GM23338 (cell line): ENCODE results near the gene RHNO1. TPM values are rescaled to one million over a fixed set of nuclear protein-coding genes. Genes with fewer than 3 reads are reported as not detected.
"Not testable (repeated sequence)": the region's sequence is repeated elsewhere in the genome, so short reads cannot be mapped to it uniquely, and the experiment has no call there.

Experiments used
- ATAC-seq: fragments of 200-7000 bp; cut with Tn5 transposase; 3 replicates; pipeline ENCODE4 v1.9.1; 2020
- DNase-seq: peaks from one replicate; pipeline ENCODE4 v3.0.0-alpha.2; 2015; ENCODE audit warnings: low spot score
- H2AFZ ChIP-seq: fragments of 200-600 bp; sonication (generic); 2 replicates; pipeline ENCODE4 v1.8.0; 2016; ENCODE audit warnings: antibody characterized with exemption, mild to moderate bottlenecking, moderate library complexity
- H3F3A ChIP-seq: fragments of 200-600 bp; sonication (generic); replicated peaks from 2 replicates; pipeline ENCODE4 v1.8.0; 2017; ENCODE audit warnings: antibody characterized with exemption, mixed run types, low read depth
- H3K27ac ChIP-seq: fragments of 200-600 bp; sonication (generic); 2 replicates; pipeline ENCODE4 v1.6.1; 2016; ENCODE audit warnings: low read depth
- H3K27me3 ChIP-seq: fragments of 200-600 bp; sonication (generic); 2 replicates; pipeline ENCODE4 v1.8.0; 2016; ENCODE audit warnings: mild to moderate bottlenecking, mixed run types, moderate library complexity; ENCODE audit not compliant: insufficient read depth
- H3K36me3 ChIP-seq: fragments of 200-600 bp; sonication (generic); 2 replicates; pipeline ENCODE4 v1.8.0; 2016; ENCODE audit warnings: mild to moderate bottlenecking; ENCODE audit not compliant: insufficient read depth
- H3K4me1 ChIP-seq: fragments of 200-600 bp; sonication (generic); 2 replicates; pipeline ENCODE4 v1.8.0; 2016; ENCODE audit warnings: mild to moderate bottlenecking, moderate library complexity; ENCODE audit not compliant: insufficient read depth
- H3K4me2 ChIP-seq: fragments of 200-600 bp; sonication (generic); 2 replicates; pipeline ENCODE4 v1.7.1; 2017; ENCODE audit warnings: mixed run types
- H3K4me3 ChIP-seq: fragments of 200-600 bp; sonication (generic); 2 replicates; pipeline ENCODE4 v1.6.1; 2016; ENCODE audit warnings: mixed run types
- H3K79me2 ChIP-seq: fragments of 200-600 bp; sonication (generic); replicated peaks from 2 replicates; pipeline ENCODE4 v1.8.0; 2017; ENCODE audit warnings: mild to moderate bottlenecking; ENCODE audit not compliant: insufficient read depth
- H3K9me2 ChIP-seq: fragments of 200-600 bp; sonication (generic); 2 replicates; pipeline ENCODE4 v1.8.0; 2017; ENCODE audit not compliant: insufficient read depth
- H4K20me1 ChIP-seq: fragments of 200-600 bp; sonication (generic); replicated peaks from 2 replicates; pipeline ENCODE4 v1.8.0; 2017; ENCODE audit warnings: mild to moderate bottlenecking; ENCODE audit not compliant: insufficient read depth
- H3K27ac Mint-ChIP-seq: 2 replicates; pipeline ENCODE4 v1.8.0; 2020; ENCODE audit warnings: inconsistent platforms, mild to moderate bottlenecking, moderate library complexity, mixed read lengths
- H3K27me3 Mint-ChIP-seq: 3 replicates; pipeline ENCODE4 v1.8.0; 2022; ENCODE audit warnings: low read depth, mild to moderate bottlenecking, moderate library complexity, mixed read lengths, inconsistent platforms; ENCODE audit not compliant: insufficient read depth, poor library complexity
- H3K36me3 Mint-ChIP-seq: 3 replicates; pipeline ENCODE4 v1.8.0; 2021; ENCODE audit warnings: low read depth, mild to moderate bottlenecking, inconsistent platforms, moderate library complexity, mixed read lengths
- H3K4me1 Mint-ChIP-seq: 3 replicates; pipeline ENCODE4 v1.8.0; 2020; ENCODE audit warnings: mild to moderate bottlenecking, inconsistent platforms, mixed read lengths
- H3K4me3 Mint-ChIP-seq: 3 replicates; pipeline ENCODE4 v1.8.0; 2021; ENCODE audit warnings: moderate library complexity, mild to moderate bottlenecking, inconsistent platforms, mixed read lengths
- H3K9me3 Mint-ChIP-seq: 3 replicates; pipeline ENCODE4 v1.8.0; 2020; ENCODE audit warnings: moderate library complexity, mild to moderate bottlenecking, inconsistent platforms, mixed read lengths
- CREB1 ChIP-seq: fragments of 250-450 bp; sonication (Bioruptor Pico); IDR thresholded peaks from 2 replicates; pipeline ENCODE4 v1.5.0; 2020; ENCODE audit warnings: low read depth, mild to moderate bottlenecking, moderate library complexity
- EZH2phosphoT487 ChIP-seq: fragments of 200-600 bp; sonication (generic); IDR thresholded peaks from one replicate; pipeline ENCODE4 v1.8.1; 2018; ENCODE audit warnings: antibody characterized with exemption; ENCODE audit not compliant: unreplicated experiment
- NANOG ChIP-seq: IDR thresholded peaks from 2 replicates; pipeline ENCODE4 v1.6.1; 2016; ENCODE audit warnings: antibody characterized with exemption, borderline replicate concordance
- POLR2AphosphoS5 ChIP-seq: IDR thresholded peaks from 2 replicates; pipeline ENCODE4 v1.6.1; 2016; ENCODE audit warnings: antibody characterized with exemption, low read depth
- ZNF114 ChIP-seq: fragments of 250-450 bp; sonication (Bioruptor Pico); IDR thresholded peaks from 2 replicates; pipeline ENCODE4 v1.5.0; 2020; ENCODE audit warnings: mild to moderate bottlenecking, moderate library complexity
- ZNF331 ChIP-seq: fragments of 250-450 bp; sonication (Bioruptor Pico); IDR thresholded peaks from 2 replicates; pipeline ENCODE4 v1.5.0; 2020; ENCODE audit warnings: low read depth, mild to moderate bottlenecking, moderate library complexity
- polyA plus RNA-seq: library from polyadenylated mRNA; unstranded; fragments of >200 nt; fragmentation: Nextera tagmentation; extraction: Ambion mirVana; gene quantifications from 2 replicates; pipeline ENCODE4 v1.2.1, GENCODE V29; 2016
- total RNA-seq: library from RNA; depleted of rRNA; stranded (reverse); fragments of >200 nt; shearing (Covaris generic); gene quantifications from 2 replicates; pipeline ENCODE4 v1.2.3, GENCODE V29; 2014
- TF ChIP-seq, protein P1 (sequence below): IDR thresholded peaks from one replicate; pipeline ENCODE4 v1.6.1; 2018; ENCODE audit warnings: antibody characterized with exemption; ENCODE audit not compliant: unreplicated experiment
- TF ChIP-seq, protein P2 (sequence below), 2 experiments: fragments of 200-600 bp in 1 of 2; sonication (generic) in 1 of 2; conservative IDR thresholded peaks; 2 replicates each; pipeline versions ENCODE4 v1.5.1 to v1.6.1; 2016 to 2017; ENCODE audit warnings: antibody characterized with exemption in 2 of 2, low read depth in 2 of 2, mild to moderate bottlenecking in 2 of 2, moderate library complexity in 1 of 2

RHNO1 gene
- total and polyA plus RNA-seq, 2 experiments from 2014 or later: 56.4 to 63.8 TPM

DNA sequence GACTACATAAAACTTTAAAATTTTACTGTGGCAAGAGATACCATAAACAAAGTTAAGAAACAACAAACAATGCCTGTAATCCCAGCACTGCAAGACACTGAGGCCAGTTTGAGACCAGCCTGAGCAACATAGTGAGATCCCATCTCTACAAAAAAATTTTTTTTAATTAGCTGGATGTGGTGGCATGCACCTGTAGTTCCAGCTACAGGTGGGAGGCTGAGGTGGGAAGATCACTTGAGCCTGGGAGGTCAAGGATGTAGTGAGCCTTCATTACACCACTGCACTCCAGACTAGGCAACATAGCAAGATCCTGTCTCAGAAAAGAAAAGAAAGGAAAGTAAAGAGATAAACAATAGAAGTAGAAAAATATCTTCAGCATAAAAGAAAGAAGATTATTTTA, 16.9 kb upstream of the RHNO1 start (continued):
- TF ChIP-seq, protein P1, sequence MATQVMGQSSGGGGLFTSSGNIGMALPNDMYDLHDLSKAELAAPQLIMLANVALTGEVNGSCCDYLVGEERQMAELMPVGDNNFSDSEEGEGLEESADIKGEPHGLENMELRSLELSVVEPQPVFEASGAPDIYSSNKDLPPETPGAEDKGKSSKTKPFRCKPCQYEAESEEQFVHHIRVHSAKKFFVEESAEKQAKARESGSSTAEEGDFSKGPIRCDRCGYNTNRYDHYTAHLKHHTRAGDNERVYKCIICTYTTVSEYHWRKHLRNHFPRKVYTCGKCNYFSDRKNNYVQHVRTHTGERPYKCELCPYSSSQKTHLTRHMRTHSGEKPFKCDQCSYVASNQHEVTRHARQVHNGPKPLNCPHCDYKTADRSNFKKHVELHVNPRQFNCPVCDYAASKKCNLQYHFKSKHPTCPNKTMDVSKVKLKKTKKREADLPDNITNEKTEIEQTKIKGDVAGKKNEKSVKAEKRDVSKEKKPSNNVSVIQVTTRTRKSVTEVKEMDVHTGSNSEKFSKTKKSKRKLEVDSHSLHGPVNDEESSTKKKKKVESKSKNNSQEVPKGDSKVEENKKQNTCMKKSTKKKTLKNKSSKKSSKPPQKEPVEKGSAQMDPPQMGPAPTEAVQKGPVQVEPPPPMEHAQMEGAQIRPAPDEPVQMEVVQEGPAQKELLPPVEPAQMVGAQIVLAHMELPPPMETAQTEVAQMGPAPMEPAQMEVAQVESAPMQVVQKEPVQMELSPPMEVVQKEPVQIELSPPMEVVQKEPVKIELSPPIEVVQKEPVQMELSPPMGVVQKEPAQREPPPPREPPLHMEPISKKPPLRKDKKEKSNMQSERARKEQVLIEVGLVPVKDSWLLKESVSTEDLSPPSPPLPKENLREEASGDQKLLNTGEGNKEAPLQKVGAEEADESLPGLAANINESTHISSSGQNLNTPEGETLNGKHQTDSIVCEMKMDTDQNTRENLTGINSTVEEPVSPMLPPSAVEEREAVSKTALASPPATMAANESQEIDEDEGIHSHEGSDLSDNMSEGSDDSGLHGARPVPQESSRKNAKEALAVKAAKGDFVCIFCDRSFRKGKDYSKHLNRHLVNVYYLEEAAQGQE: no peak
- TF ChIP-seq, protein P2, sequence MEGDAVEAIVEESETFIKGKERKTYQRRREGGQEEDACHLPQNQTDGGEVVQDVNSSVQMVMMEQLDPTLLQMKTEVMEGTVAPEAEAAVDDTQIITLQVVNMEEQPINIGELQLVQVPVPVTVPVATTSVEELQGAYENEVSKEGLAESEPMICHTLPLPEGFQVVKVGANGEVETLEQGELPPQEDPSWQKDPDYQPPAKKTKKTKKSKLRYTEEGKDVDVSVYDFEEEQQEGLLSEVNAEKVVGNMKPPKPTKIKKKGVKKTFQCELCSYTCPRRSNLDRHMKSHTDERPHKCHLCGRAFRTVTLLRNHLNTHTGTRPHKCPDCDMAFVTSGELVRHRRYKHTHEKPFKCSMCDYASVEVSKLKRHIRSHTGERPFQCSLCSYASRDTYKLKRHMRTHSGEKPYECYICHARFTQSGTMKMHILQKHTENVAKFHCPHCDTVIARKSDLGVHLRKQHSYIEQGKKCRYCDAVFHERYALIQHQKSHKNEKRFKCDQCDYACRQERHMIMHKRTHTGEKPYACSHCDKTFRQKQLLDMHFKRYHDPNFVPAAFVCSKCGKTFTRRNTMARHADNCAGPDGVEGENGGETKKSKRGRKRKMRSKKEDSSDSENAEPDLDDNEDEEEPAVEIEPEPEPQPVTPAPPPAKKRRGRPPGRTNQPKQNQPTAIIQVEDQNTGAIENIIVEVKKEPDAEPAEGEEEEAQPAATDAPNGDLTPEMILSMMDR (conservative IDR thresholded peaks at IDR 0.05; ENCODE audit: low read depth in 2 of 2): no peak
- TF ChIP-seq POLR2AphosphoS5 (no peak), NANOG (no peak), CREB1 (CRISPR knock-in tag) (no peak)

DNA sequence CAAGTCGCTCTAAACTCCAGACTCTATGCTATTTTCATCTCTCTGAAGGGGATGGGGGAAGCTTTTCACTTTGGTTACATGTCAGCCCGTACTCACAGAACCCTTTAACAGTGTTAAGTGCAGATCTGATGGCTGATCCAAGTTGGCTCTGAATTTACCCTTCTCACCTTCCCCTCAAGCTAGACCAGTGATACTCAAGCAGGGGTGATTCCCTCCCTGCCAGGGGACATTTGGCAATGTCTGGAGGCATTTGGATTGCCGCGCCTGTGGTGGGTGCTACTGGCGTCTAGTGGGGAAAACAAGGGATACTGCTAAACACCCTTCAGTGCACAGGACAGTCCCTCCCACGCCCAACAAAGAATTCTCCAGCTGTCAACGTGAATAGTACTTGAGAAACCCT, 14.1 kb upstream of the RHNO1 start:
- Histone ChIP-seq H3K4me1 (no peaks in the 10 kb centered on the region), H3F3A (0 out of 2 replicates have a peak, but pooled peaks cover 2% of the 10 kb centered on the region), H3K9me2 (no peaks in the 10 kb centered on the region), H4K20me1 (peaks cover 2% of the 10 kb centered on the region; the same call in 1 of the 2 replicates), H3K36me3 (peaks cover 38% of the 10 kb centered on the region), H3K27me3 (no peaks in the 10 kb centered on the region), H3K79me2 (no peaks in the 10 kb centered on the region), H3K27ac (no peak overlapping the region), H3K4me2 (no peak overlapping the region), H3K4me3 (no peak overlapping the region), H2AFZ (no peak overlapping the region)
- Mint-ChIP-seq H3K4me3 (no peak overlapping the region), H3K36me3 (peaks cover 94% of the 10 kb centered on the region), H3K27me3 (peaks cover 7% of the 10 kb centered on the region), H3K9me3 (no peaks in the 10 kb centered on the region), H3K4me1 (peaks cover 3% of the 10 kb centered on the region; the same call in 1 of the 3 replicates), H3K27ac (no peak overlapping the region)
- no peak for DNase-seq
- ATAC-seq: no peak
- TF ChIP-seq, protein P1: no peak
- TF ChIP-seq ZNF114 (CRISPR knock-in tag) (no peak), NANOG (no peak), EZH2phosphoT487 (no peak), POLR2AphosphoS5 (no peak), ZNF331 (CRISPR knock-in tag) (no peak)

DNA sequence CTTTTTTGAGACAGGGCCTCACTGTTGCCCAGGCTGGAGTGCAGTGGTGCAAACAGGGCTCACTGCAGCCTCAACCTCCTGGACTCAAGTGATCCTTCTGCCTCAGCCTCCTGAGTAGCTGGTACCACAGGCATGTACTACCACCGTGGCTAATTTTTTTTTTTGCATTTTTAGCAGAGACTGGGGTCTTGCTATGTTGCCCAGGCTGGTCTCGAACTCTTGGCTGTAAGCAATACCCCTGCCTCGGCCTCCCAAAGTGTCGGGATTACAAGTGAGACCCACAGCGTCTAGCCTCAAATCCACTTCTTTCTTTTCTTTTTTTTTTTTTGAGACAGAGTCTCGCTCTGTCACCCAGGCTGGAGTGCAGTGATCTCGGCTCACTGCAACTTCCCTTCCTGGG, 13.6 kb upstream of the RHNO1 start:
- not testable (repeated sequence) for H3K27me3 ChIP-seq, ATAC-seq, H3F3A ChIP-seq, H3K4me3 ChIP-seq, H4K20me1 ChIP-seq, H3K4me3 Mint-ChIP-seq, H3K9me2 ChIP-seq, H3K27ac ChIP-seq, H3K4me1 Mint-ChIP-seq, H3K4me2 ChIP-seq, H3K27ac Mint-ChIP-seq, H3K79me2 ChIP-seq, H2AFZ ChIP-seq, H3K9me3 Mint-ChIP-seq, DNase-seq, H3K27me3 Mint-ChIP-seq, H3K4me1 ChIP-seq
- peaks cover 94% of the 10 kb centered on the region for H3K36me3 Mint-ChIP-seq
- peaks cover 40% of the 10 kb centered on the region for H3K36me3 ChIP-seq
